GM13976 (cell line): ENCODE data around the gene BCAS3.

Experiments
- DNase-seq: peaks from one replicate; pipeline ENCODE4 v3.0.0; 2012; ENCODE audit warnings: low spot score
- in situ Hi-C: fragments of 300-500 bp; cut with MboI; formaldehyde crosslinking; loops from one replicate; pipeline ENCODE4 v1.12.0; 2022; ENCODE audit warnings: low sequenced_read_pairs, mixed read lengths, inconsistent platforms; ENCODE audit not compliant: unreplicated experiment
- TF ChIP-seq, protein P1 (sequence below): IDR thresholded peaks from 2 replicates; pipeline ENCODE4 v1.5.1; 2012; ENCODE audit warnings: borderline replicate concordance, mild to moderate bottlenecking; ENCODE audit not compliant: insufficient read depth; ENCODE audit errors: extremely low read depth, missing control alignments, control extremely low read depth

The BCAS3 gene

GRCh38 chr17:60713608-60714007, 36.0 kb downstream of the BCAS3 start:
- DNase-seq = no peak
- in situ Hi-C loops = no loop called here
- TF ChIP-seq, protein P1, sequence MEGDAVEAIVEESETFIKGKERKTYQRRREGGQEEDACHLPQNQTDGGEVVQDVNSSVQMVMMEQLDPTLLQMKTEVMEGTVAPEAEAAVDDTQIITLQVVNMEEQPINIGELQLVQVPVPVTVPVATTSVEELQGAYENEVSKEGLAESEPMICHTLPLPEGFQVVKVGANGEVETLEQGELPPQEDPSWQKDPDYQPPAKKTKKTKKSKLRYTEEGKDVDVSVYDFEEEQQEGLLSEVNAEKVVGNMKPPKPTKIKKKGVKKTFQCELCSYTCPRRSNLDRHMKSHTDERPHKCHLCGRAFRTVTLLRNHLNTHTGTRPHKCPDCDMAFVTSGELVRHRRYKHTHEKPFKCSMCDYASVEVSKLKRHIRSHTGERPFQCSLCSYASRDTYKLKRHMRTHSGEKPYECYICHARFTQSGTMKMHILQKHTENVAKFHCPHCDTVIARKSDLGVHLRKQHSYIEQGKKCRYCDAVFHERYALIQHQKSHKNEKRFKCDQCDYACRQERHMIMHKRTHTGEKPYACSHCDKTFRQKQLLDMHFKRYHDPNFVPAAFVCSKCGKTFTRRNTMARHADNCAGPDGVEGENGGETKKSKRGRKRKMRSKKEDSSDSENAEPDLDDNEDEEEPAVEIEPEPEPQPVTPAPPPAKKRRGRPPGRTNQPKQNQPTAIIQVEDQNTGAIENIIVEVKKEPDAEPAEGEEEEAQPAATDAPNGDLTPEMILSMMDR = no peak

DNA sequence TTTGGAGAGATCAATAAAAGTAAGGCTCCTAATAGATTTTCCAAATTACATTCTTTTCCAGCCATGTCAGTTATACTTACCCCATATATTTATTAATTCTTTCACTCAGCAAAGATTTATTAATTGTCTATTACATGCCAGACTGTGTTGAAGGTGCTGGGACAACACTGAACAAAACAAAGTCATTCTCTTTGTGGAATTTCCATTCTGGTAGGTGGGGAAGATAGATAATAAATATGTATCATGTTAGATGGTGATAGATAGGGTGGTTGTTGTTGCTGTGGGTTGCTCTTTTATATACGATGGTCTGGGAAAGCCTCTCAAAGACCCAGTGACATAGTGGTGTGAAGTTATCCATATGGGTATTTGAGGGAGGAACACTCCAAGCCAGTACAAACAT, 39.1 kb downstream of the BCAS3 start:
- TF ChIP-seq, protein P1 = no peak
- in situ Hi-C loops = no loop called here
- no peak for DNase-seq

GRCh38 chr17:60717814-60718213, 40.2 kb downstream of the BCAS3 start:
- in situ Hi-C loops = no loop called here
- no peak for DNase-seq
- TF ChIP-seq, protein P1 = no peak

- DNase-seq = peak; percentile 63
- TF ChIP-seq, protein P1 = peak; percentile 59
- in situ Hi-C loops = no loop called here
Measured at GRCh38 chr17:60720763-60721531, 43.3 kb downstream of the BCAS3 start.

DNA sequence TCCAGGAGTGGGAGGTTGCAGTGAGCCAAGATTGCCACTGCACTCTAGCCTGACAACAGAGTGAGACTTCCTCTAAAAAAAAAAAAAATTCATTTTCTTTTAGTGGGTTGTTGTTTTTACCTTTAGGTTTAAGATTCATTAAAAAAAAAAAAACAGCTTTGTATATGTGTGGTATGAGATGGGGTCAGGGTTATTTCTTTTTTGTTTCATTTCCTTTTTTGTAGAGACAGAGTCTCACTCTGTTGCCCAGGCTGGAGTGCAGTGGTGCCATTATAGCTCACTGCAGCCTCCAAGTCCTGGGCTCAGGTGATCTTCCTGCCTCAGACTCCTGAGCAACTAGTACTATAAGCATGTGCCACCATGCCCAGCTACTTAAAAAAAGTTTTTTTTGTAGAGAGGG, 47.0 kb downstream of the BCAS3 start:
- no peak for DNase-seq
- in situ Hi-C loops = loop anchor here (25.0 kb wide), 1 partner anchor 238 kb away; no protein-coding TSS in a partner anchor
- TF ChIP-seq, protein P1 = no peak

DNA sequence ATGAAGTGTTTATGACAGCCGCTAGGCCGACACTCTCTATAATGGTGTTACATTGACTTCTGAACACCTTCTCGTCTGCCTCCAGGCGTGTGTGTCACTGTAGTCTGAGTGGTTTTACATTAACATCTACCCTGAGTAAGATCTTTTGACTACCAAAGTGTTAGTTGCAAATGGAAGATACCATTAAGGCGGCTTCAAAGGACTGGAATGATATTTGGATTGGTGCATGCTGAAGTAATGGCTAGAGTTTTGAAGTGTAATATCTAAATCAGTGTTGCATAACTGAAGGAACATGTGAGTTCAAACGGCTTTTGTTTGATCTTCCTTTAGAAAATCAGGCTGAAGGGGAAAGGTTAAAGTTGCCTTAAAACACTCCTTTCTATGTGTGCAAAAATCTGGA, 52.2 kb downstream of the BCAS3 start:
- DNase-seq = no peak
- TF ChIP-seq, protein P1 = no peak
- in situ Hi-C loops = loop anchor here (25.0 kb wide), 1 partner anchor 232 kb away; no protein-coding TSS in a partner anchor
